ENCODE measurements around the gene PHLDA2.

DNA sequence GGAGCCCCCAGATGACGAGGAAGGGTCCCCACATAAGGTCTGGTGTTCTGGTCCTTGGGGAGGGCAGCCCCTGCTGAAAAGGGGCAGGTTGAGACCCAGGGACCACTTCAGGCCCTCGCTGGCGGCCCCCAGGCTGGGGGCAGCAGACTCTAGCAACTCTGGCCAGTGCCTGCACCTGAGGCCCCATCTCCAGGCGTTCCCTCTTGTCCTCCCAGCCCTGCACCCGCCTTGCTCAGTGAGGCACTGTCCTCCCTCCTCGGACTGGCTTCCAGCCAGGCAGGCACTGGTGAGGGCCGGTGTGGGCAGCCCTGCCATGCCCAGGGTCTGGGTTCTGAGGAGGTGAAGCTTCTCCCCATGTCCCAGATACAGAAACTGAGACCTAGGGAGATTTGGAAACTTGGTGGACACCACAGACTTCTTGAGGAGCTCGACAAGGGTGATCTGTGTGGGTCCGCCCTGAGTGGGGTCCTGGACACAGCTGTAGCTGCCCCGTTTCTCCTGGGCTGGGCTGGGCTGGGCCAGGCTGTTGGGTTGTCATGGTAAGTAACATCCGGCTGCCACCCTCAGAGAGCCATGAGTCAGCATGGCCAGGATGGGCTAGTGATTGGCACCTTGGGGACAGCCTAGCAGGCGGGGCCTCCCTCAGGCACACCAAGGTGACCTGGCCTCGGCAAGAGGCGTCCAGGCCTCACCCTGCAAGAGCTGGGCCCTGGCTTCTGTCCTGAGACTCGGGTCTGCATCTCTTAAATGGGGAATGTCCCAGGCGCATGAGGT is 11.1 kb upstream of the PHLDA2 start:
- TF ChIP-seq, protein P1, sequence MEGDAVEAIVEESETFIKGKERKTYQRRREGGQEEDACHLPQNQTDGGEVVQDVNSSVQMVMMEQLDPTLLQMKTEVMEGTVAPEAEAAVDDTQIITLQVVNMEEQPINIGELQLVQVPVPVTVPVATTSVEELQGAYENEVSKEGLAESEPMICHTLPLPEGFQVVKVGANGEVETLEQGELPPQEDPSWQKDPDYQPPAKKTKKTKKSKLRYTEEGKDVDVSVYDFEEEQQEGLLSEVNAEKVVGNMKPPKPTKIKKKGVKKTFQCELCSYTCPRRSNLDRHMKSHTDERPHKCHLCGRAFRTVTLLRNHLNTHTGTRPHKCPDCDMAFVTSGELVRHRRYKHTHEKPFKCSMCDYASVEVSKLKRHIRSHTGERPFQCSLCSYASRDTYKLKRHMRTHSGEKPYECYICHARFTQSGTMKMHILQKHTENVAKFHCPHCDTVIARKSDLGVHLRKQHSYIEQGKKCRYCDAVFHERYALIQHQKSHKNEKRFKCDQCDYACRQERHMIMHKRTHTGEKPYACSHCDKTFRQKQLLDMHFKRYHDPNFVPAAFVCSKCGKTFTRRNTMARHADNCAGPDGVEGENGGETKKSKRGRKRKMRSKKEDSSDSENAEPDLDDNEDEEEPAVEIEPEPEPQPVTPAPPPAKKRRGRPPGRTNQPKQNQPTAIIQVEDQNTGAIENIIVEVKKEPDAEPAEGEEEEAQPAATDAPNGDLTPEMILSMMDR (conservative IDR thresholded peaks at IDR 0.05; ENCODE audit: low read depth, low read length) = no peak
- no peak for TF ChIP-seq EZH2phosphoT487 (IDR thresholded peaks at IDR 0.05; ENCODE audit: borderline replicate concordance, low read length)
- TF ChIP-seq EZH2 (IDR thresholded peaks at IDR 0.05; ENCODE audit: low read length, unreplicated experiment) = no peak
